ENCODE results near the gene FSD1. TPM values are rescaled to one million over a fixed set of nuclear protein-coding genes. Genes with fewer than 3 reads are reported as not detected.

Gene FSD1
- total RNA-seq, 1 donor from 2014 or later = 17.7 TPM

DNA sequence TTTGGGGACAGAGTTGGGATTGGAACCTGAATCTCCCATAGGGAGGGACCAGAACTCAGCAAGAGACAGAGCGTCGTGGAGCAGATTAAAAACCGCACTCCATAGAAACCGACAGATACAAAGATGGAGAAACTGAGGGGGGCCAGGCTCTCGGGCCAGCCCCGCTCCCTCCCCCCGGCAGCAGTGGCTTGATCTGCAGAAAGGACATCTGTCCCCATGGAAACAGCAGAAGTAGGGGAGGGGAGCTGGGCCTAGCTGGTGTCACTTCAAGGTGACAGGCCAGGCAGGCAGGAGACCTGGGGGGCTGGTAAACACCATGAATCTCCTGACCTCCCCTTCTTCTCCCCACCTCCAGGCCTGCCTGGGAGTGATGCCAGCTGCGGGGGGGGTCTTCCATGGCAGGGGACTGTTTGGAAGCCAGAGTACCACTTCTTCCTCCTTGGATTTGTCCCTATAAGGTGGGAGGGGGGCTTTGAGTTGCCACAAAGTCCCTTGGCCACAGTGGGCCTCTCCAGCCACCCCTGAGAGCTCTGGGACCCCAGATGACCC lies 13.1 kb upstream of the FSD1 start:
- H3K27me3 Mint-ChIP-seq (ENCODE audit: low read depth) = peaks cover 1% of the 10 kb centered on the region
- H3K36me3 Mint-ChIP-seq = no peaks in the 10 kb centered on the region
- H3K4me1 Mint-ChIP-seq = no peaks in the 10 kb centered on the region
- no peak overlapping the region for H3K4me3 Mint-ChIP-seq
- no peaks in the 10 kb centered on the region for H3K9me3 Mint-ChIP-seq
- no peak for DNase-seq (ENCODE audit: low spot score in 2 of 2, unreplicated experiment in 2 of 2)
- TF ChIP-seq, protein P1, sequence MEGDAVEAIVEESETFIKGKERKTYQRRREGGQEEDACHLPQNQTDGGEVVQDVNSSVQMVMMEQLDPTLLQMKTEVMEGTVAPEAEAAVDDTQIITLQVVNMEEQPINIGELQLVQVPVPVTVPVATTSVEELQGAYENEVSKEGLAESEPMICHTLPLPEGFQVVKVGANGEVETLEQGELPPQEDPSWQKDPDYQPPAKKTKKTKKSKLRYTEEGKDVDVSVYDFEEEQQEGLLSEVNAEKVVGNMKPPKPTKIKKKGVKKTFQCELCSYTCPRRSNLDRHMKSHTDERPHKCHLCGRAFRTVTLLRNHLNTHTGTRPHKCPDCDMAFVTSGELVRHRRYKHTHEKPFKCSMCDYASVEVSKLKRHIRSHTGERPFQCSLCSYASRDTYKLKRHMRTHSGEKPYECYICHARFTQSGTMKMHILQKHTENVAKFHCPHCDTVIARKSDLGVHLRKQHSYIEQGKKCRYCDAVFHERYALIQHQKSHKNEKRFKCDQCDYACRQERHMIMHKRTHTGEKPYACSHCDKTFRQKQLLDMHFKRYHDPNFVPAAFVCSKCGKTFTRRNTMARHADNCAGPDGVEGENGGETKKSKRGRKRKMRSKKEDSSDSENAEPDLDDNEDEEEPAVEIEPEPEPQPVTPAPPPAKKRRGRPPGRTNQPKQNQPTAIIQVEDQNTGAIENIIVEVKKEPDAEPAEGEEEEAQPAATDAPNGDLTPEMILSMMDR (IDR thresholded peaks at IDR 0.05; ENCODE audit: unreplicated experiment) = no peak
- H3K27ac Mint-ChIP-seq = no peak overlapping the region

DNA sequence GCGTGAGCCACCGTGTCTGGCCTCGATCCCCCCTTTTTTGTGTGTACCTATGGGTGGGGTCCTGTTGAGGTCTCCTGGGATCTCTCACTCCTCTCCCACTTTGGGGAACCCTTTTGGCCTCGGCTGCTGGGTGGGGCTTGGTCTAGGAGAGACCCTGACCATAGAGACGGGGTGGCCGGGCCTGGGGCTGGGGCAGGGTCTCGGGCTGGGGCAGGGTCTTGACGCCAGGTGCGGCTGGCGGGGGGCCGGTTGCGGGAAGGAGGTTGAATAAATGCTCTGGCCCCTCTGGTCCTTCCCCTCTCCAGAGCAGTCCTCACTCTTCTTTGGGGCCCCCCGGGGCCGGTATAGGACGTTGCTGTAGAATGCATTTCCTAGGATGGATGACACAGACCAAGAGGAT lies 11.9 kb upstream of the FSD1 start:
- H3K9me3 Mint-ChIP-seq = no peaks in the 10 kb centered on the region
- H3K27me3 Mint-ChIP-seq (ENCODE audit: low read depth) = no peaks in the 10 kb centered on the region
- TF ChIP-seq, protein P1 (IDR thresholded peaks at IDR 0.05; ENCODE audit: unreplicated experiment) = no peak
- H3K36me3 Mint-ChIP-seq = no peaks in the 10 kb centered on the region
- DNase-seq (ENCODE audit: low spot score in 2 of 2, unreplicated experiment in 2 of 2) = no peak
- H3K4me3 Mint-ChIP-seq = no peak overlapping the region
- H3K4me1 Mint-ChIP-seq = no peaks in the 10 kb centered on the region
- no peak overlapping the region for H3K27ac Mint-ChIP-seq

DNA sequence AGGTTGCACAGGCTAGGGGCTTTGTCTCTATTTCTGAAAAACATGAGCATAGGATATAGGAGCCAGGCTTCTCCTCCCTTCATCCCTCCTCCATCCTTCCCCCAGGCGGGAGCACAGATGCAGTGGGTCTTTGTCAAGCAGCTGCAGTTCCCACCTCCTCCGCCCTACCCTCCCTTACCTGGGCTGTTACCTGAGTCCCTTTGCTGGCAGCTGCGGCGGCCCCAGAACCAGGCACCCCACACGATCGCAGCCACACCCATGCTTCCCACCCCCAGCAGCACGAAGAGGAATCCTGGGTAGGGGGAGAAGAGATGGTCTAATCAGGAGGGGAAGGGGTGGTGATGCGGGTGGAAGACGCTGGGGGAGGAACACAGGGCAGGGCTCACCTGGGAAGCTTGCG lies 10.0 kb upstream of the FSD1 start:
- Mint-ChIP-seq H3K27ac (no peak overlapping the region), H3K36me3 (no peaks in the 10 kb centered on the region), H3K4me1 (no peaks in the 10 kb centered on the region), H3K9me3 (no peaks in the 10 kb centered on the region), H3K4me3 (no peak overlapping the region), H3K27me3 (ENCODE audit: low read depth) (no peaks in the 10 kb centered on the region)
- TF ChIP-seq, protein P1 (IDR thresholded peaks at IDR 0.05; ENCODE audit: unreplicated experiment) = no peak
- DNase-seq (ENCODE audit: low spot score in 2 of 2, unreplicated experiment in 2 of 2) = no peak

DNA sequence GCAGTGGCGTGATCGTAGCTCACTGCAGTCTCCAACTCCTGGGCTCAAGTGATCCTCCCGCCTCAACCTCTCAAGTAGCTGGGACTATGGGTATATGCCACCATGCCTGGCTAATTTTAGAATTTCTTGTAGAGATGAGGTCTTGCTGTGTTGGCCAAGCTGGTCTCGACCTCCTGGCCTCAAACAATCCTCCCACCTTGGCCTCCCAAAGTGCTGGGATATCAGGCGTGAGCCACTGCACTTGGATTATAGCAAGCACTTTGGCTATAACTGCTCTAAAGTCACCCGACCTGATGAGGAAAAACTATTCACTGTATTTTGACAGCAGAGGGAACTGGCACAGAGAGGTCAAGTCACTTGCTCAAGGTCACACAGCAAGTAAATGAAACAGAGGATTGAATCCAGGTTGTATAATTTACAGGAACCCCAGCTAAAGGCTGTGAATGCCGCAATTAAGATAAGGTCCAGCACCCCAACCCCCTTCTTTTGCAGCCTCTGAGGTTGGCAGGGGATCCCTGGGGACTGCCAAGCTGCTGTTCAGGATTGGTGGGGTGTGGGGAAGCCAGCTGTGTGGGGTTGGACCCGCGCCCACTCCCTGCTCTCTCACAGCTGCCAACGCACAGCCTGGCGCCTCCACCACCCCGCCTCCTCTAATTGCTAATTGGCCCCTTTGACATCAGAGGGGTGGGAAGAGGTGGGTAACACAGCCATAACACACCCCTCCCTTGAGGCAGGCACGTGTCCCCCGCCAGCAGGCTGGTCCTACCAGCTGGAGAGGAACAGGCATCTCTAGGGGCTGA lies 8.2 kb upstream of the FSD1 start:
- Mint-ChIP-seq H3K27ac (no peak overlapping the region), H3K27me3 (ENCODE audit: low read depth) (no peaks in the 10 kb centered on the region), H3K4me3 (no peak overlapping the region), H3K36me3 (no peaks in the 10 kb centered on the region), H3K9me3 (no peaks in the 10 kb centered on the region), H3K4me1 (no peaks in the 10 kb centered on the region)
- no peak for DNase-seq (ENCODE audit: low spot score in 2 of 2, unreplicated experiment in 2 of 2)
- TF ChIP-seq, protein P1 (IDR thresholded peaks at IDR 0.05; ENCODE audit: unreplicated experiment) = no peak

DNA sequence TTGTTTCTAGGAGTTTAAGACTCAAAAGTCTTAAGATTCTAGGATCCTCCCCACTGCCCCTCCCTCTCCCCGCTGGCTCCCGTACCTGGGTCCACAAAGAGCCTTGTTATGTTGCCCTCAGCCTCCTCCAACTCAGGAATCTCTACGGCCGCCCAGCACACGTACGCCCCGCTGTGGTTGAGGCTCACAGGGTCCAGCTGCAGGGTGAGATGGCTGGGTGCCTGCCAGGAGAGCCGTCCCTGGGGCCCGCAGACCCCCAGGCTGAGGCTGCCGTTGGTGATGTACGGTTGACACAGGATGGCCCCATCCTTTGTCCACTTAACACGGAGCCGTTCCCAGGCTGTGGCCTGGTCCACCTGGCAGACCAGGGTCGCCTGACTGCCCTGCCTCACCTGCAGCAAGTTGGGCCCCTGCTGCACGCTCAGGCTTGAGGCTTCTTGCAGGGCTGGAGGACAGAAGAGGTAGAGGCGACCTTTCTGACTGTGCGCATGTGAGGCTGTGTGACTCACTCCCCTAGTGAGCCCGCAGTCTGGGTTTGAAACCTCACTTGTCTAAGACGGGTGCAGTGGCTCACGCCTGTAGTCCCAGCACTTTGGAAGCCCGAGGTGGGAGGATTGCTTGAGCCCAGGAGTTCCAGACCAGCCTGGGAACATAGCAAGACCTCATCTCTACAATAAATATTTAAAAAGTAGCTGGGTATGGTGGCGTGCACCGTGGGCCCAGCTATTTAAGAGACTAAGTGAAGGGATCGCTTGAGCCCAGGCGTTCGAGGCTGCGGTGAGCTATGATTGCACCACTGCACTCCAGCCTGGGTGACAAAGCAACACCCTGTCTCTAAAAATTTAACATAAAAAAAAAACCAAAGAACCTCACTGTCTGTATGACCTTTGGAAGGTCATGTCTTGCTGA lies 6.2 kb upstream of the FSD1 start:
- TF ChIP-seq, protein P1 (IDR thresholded peaks at IDR 0.05; ENCODE audit: unreplicated experiment) = no peak
- DNase-seq (ENCODE audit: low spot score in 2 of 2, unreplicated experiment in 2 of 2) = no peak
- Mint-ChIP-seq H3K36me3 (no peaks in the 10 kb centered on the region), H3K27ac (no peak overlapping the region), H3K9me3 (no peaks in the 10 kb centered on the region), H3K27me3 (ENCODE audit: low read depth) (no peaks in the 10 kb centered on the region), H3K4me3 (no peak overlapping the region), H3K4me1 (peaks cover 6% of the 10 kb centered on the region)

Measured in mesothelial cell of epicardium (in vitro differentiated cells).